Esophagus squamous epithelium (tissue), 5 donors: Measurements from ENCODE around the gene NUCB2. TPM values are rescaled to one million over a fixed set of nuclear protein-coding genes. Genes with fewer than 3 reads are reported as not detected.
A peak's percentile ranks its signal among the peaks of the same experiment; 100 is the strongest.
"Not testable (repeated sequence)": the region's sequence is repeated elsewhere in the genome, so short reads cannot be mapped to it uniquely, and the experiment has no call there.

Experiments used
- DNase-seq: peaks from one replicate; lab custom pipeline; 2025; lab: John Stamatoyannopoulos, UW
- H3K27ac ChIP-seq, 4 donors: fragments of 200-600 bp; sonication (generic); one replicate each; pipeline ENCODE4 v1.5.1; 2016 to 2019; ENCODE audit warnings: mild to moderate bottlenecking in 1 of 4
- H3K27me3 ChIP-seq, 4 donors: fragments of 200-600 bp; sonication (generic); 1 replicate in 3 of 4; 2 replicates in 1 of 4; pipeline versions ENCODE4 v1.5.1 to v1.6.0; 2017 to 2021; ENCODE audit warnings: antibody characterized with exemption in 1 of 4
- H3K36me3 ChIP-seq, 3 donors: fragments of 200-600 bp; sonication (generic); one replicate each; pipeline ENCODE4 v1.5.1; 2016 to 2019
- H3K4me1 ChIP-seq, 3 donors: fragments of 200-600 bp; sonication (generic); one replicate each; pipeline ENCODE4 v1.5.1; 2017 to 2019
- H3K4me3 ChIP-seq, 4 donors: fragments of 200-600 bp; sonication (generic); 1 replicate in 3 of 4; 2 replicates in 1 of 4; pipeline ENCODE4 v1.5.1; 2016 to 2019; ENCODE audit warnings: mild to moderate bottlenecking in 2 of 4, moderate library complexity in 1 of 4
- H3K9me3 ChIP-seq, 3 donors: fragments of 200-600 bp; sonication (generic); one replicate each; pipeline ENCODE4 v1.5.1; 2016 to 2019
- POLR2A ChIP-seq, 4 donors: fragments of 450-650 bp; IDR thresholded peaks; one replicate each; pipeline ENCODE4 v1.6.1; 2017; ENCODE audit warnings: antibody characterized with exemption in 4 of 4, mild to moderate bottlenecking in 4 of 4, moderate library complexity in 3 of 4
- WGBS, 2 donors: methylation state at CpG; one replicate each; pipeline ENCODE4 v1.1.5; 2018; 5-methylcytosine and 5-hydroxymethylcytosine counted together
- intact Hi-C: fragments of 100-400 bp; cut with DNase I; formaldehyde crosslinking; loops from one replicate; pipeline ENCODE4 v1.15.0; 2022
- total RNA-seq, 4 donors: library from RNA; depleted of rRNA; stranded (reverse); fragments of >200 nt; gene quantifications; one replicate each; pipeline ENCODE4 v1.1.0, GENCODE V29; 2016
- TF ChIP-seq, protein P1 (sequence below), 6 experiments: fragments of 450-650 bp in 4 of 6; fragments of 200-600 bp in 2 of 6; sonication (generic) in 2 of 6; IDR thresholded peaks; one replicate each; pipeline ENCODE4 v1.5.1; 2016 to 2019; ENCODE audit warnings: antibody characterized with exemption in 6 of 6, mild to moderate bottlenecking in 4 of 6, moderate library complexity in 4 of 6
- donor health status: DM: yes; HTN: yes; CAD: no.

NUCB2 gene
- total RNA-seq, 4 donors from 2014 or later, result 69.4 to 152 (median 82.2) TPM

DNA sequence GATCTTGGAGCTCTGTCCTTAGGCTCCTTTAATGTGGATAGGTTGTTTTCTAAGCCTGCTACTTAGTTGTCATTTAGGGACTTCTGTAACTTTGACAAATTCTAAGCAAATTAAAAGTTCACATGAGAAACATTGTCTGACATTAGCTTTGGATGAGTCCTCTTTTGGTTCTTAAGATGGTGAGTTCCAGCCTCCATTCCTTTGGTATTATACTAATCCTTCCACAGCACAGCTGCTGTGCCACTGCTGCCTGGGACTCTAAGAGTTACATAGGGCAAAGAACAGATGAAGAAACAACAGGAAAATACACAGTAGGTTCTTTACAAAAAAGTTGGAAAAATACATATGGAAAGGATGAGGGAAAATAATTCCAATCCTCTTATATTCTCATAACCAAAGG, 43.4 kb upstream of the NUCB2 start:
- Histone ChIP-seq H3K36me3 (no peaks in the 10 kb centered on the region), H3K27ac (no peak overlapping the region), H3K27me3 (no peaks in the 10 kb centered on the region), H3K4me1 (peaks cover 0 to 12% (median 0%) of the 10 kb centered on the region in 3 donors), H3K9me3 (no peaks in the 10 kb centered on the region), H3K4me3 (no peak overlapping the region)
- TF ChIP-seq, protein P1, sequence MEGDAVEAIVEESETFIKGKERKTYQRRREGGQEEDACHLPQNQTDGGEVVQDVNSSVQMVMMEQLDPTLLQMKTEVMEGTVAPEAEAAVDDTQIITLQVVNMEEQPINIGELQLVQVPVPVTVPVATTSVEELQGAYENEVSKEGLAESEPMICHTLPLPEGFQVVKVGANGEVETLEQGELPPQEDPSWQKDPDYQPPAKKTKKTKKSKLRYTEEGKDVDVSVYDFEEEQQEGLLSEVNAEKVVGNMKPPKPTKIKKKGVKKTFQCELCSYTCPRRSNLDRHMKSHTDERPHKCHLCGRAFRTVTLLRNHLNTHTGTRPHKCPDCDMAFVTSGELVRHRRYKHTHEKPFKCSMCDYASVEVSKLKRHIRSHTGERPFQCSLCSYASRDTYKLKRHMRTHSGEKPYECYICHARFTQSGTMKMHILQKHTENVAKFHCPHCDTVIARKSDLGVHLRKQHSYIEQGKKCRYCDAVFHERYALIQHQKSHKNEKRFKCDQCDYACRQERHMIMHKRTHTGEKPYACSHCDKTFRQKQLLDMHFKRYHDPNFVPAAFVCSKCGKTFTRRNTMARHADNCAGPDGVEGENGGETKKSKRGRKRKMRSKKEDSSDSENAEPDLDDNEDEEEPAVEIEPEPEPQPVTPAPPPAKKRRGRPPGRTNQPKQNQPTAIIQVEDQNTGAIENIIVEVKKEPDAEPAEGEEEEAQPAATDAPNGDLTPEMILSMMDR (IDR thresholded peaks at IDR 0.05), result no peak
- no peak for TF ChIP-seq POLR2A (IDR thresholded peaks at IDR 0.05)
- no peak for DNase-seq
- intact Hi-C loops, result no loop called here

- intact Hi-C loops, result no loop called here
- Histone ChIP-seq H3K27me3 (no peaks in the 10 kb centered on the region), H3K4me3 (no peak overlapping the region), H3K4me1 (peaks cover 3 to 20% (median 5%) of the 10 kb centered on the region in 3 donors), H3K9me3 (no peaks in the 10 kb centered on the region), H3K36me3 (no peaks in the 10 kb centered on the region), H3K27ac (peak overlapping the region in 2 of 4 donors; percentile 7 to 35)
- TF ChIP-seq POLR2A (IDR thresholded peaks at IDR 0.05), result no peak
- TF ChIP-seq, protein P1 (IDR thresholded peaks at IDR 0.05), result no peak
- no peak for DNase-seq
- WGBS, 2 donors, result 7 to 46% methylated on average over 3 of the region's 3 CpGs
These were observed 38.2 kb upstream of the NUCB2 start for GRCh38 chr11:17238377-17238776.

DNA sequence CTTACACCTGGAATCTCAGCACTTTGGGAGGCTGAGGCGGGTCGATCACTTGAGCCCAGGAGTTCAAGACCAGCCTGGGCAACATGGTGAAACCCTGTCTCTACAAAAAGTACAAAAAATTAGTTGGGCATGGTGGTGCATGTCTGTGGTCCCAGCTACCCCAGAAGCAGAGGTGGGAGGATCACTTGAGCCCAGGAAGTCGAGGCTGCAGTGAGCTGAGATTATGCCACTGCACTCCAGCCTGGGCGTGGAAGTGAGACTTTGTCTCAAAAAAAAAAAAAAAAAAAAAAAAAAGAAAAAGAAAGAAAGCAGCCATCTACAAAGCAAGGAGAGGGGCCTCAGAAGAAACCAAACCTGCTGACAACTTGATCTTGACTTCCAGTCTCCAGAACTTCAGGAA, 36.6 kb upstream of the NUCB2 start:
- intact Hi-C loops, H3K9me3 ChIP-seq, H3K27ac ChIP-seq, H3K27me3 ChIP-seq, H3K36me3 ChIP-seq, H3K4me3 ChIP-seq, DNase-seq: not testable (repeated sequence)
- WGBS, 2 donors, result 67 to 78% methylated on average over 2 to 4 of the region's 4 CpGs
- H3K4me1 ChIP-seq, result peaks cover 3 to 20% (median 5%) of the 10 kb centered on the region in 3 donors

DNA sequence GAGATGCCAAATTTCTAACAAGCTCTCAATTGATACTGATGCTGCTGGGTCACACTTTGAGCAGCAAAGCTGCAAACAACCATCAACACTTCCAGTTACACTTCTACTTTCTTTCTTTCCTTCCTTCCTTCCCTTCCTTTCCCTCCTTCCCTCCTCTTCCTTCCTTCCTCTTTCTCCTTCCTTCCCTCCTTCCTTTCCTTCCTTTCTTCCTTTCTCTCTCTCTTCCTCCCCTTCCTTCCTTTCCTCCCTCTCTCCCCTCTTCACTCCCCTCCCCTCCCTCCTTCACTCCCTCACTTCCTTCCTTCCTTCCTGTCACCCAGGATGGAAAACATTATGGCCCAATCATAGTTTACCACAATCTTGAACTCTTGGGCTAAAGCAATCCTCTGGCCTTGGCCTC, 35.8 kb upstream of the NUCB2 start:
- peaks cover 3 to 20% (median 5%) of the 10 kb centered on the region in 3 donors for H3K4me1 ChIP-seq
- DNase-seq, result no peak
- H3K4me3 ChIP-seq, result no peak overlapping the region
- no peak overlapping the region for H3K27ac ChIP-seq
- no peaks in the 10 kb centered on the region for H3K27me3 ChIP-seq
- intact Hi-C loops, result no loop called here
- H3K9me3 ChIP-seq, result no peaks in the 10 kb centered on the region
- TF ChIP-seq, protein P1 (IDR thresholded peaks at IDR 0.05), result no peak
- TF ChIP-seq POLR2A (IDR thresholded peaks at IDR 0.05), result no peak
- no peaks in the 10 kb centered on the region for H3K36me3 ChIP-seq

GRCh38 chr11:17242954-17243353, 33.6 kb upstream of the NUCB2 start:
- H3K9me3 ChIP-seq, H3K27ac ChIP-seq, H3K4me3 ChIP-seq, intact Hi-C loops, H3K27me3 ChIP-seq, DNase-seq, H3K36me3 ChIP-seq: not testable (repeated sequence)
- peaks cover 3 to 16% (median 5%) of the 10 kb centered on the region in 3 donors for H3K4me1 ChIP-seq
- 92% methylated on average over 4 of the region's 4 CpGs for WGBS, 2 donors

DNA sequence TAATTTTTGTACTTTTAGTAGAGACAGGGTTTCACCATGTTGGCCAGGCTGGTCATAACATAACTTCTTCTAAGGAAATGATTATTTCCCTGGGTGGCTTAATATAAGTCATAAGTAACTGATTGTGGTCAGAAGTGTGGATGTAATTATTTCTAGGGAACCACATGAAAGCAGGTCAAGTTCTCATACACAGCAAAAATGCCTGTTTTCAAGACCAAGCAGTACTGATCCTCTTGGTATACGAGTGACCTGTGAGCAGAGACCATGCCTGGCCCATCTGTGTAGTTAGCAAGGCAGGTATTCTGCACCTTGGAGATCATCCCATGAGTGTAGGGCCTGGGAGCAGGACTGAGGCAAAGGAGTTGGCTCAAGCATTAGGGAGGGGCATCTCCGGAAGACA, 32.5 kb upstream of the NUCB2 start:
- no peaks in the 10 kb centered on the region for H3K27me3 ChIP-seq
- no peak overlapping the region for H3K4me3 ChIP-seq
- 50 to 70% methylated on average over 2 of the region's 2 CpGs for WGBS, 2 donors
- peaks cover 0 to 5% (median 2%) of the 10 kb centered on the region in 3 donors for H3K4me1 ChIP-seq
- no peak for DNase-seq
- TF ChIP-seq, protein P1 (IDR thresholded peaks at IDR 0.05), result no peak
- TF ChIP-seq POLR2A (IDR thresholded peaks at IDR 0.05), result no peak
- H3K27ac ChIP-seq, result no peak overlapping the region
- no peaks in the 10 kb centered on the region for H3K9me3 ChIP-seq
- no peaks in the 10 kb centered on the region for H3K36me3 ChIP-seq
- intact Hi-C loops, result no loop called here
